Omental fat pad (tissue), 4 donors: ENCODE data around the gene PHEX. TPM values are rescaled to one million over a fixed set of nuclear protein-coding genes. Genes with fewer than 3 reads are reported as not detected.

Source experiments
- ATAC-seq: fragments of 150-250 bp; one replicate; pipeline ENCODE4 v1.9.1; 2016; ENCODE audit warnings: mild to moderate bottlenecking, moderate library complexity; ENCODE audit not compliant: low FRiP score
- DNase-seq: peaks from one replicate; pipeline ENCODE4 v3.0.0-alpha.2; 2019; ENCODE audit warnings: low spot score
- total RNA-seq, 4 donors: library from RNA; depleted of rRNA; stranded (reverse); fragments of >200 nt; gene quantifications; one replicate each; pipeline ENCODE4 v1.1.0, GENCODE V29; 2016
- TF ChIP-seq, protein P1 (sequence below), 3 donors: fragments of 450-650 bp; IDR thresholded peaks; one replicate each; pipeline ENCODE4 v1.5.1; 2016 to 2017; ENCODE audit warnings: antibody characterized with exemption in 3 of 3, mild to moderate bottlenecking in 3 of 3, moderate library complexity in 2 of 3

The PHEX gene
- total RNA-seq, 4 donors from 2014 or later: 0.06 to 0.24 (median 0.09) TPM; not detected in 1

DNA sequence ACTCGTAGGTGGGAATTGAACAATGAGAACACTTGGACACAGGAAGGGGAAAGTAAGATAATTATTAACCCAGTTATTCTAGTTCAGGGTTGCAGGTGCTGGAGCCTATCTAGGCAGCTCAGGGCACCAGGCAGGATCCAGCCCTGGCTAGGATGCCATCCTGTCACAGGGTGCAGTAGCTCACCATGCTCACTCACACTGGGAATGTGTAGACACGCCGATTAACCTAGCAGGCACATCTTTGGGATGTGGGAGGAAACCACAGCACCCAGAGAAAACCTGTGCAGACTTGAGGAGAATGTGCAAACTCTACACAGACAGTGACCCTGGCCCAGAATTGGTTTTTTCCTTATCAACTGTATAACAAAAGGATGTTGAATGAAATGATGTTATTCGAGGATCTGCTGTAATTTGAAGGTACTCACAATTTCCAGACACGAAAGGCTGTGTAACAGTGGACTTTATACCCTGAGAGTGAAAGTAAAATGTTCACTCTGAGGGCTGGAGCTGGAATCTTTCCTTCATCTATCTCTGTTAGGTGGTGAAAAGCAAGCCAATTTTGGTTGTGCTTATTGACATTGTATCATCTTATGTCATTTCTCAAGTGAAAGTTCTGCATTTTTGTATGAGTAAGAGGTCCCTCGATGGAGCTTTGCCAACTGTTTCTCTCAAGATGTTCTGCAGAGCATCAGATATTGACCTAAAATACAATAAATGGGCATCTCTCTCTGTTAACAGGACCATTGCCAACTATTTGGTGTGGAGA lies 78.8 kb downstream of the PHEX start:
- ATAC-seq (no peak), DNase-seq (no peak)

GRCh38 chrX:22116605-22117546 lies 84.8 kb downstream of the PHEX start:
- TF ChIP-seq, protein P1, sequence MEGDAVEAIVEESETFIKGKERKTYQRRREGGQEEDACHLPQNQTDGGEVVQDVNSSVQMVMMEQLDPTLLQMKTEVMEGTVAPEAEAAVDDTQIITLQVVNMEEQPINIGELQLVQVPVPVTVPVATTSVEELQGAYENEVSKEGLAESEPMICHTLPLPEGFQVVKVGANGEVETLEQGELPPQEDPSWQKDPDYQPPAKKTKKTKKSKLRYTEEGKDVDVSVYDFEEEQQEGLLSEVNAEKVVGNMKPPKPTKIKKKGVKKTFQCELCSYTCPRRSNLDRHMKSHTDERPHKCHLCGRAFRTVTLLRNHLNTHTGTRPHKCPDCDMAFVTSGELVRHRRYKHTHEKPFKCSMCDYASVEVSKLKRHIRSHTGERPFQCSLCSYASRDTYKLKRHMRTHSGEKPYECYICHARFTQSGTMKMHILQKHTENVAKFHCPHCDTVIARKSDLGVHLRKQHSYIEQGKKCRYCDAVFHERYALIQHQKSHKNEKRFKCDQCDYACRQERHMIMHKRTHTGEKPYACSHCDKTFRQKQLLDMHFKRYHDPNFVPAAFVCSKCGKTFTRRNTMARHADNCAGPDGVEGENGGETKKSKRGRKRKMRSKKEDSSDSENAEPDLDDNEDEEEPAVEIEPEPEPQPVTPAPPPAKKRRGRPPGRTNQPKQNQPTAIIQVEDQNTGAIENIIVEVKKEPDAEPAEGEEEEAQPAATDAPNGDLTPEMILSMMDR (IDR thresholded peaks at IDR 0.05): no peak
- ATAC-seq (no peak), DNase-seq (no peak)

More for the DNA sequence above, 78.8 kb downstream of the PHEX start:
- TF ChIP-seq, protein P1 (IDR thresholded peaks at IDR 0.05): no peak

DNA sequence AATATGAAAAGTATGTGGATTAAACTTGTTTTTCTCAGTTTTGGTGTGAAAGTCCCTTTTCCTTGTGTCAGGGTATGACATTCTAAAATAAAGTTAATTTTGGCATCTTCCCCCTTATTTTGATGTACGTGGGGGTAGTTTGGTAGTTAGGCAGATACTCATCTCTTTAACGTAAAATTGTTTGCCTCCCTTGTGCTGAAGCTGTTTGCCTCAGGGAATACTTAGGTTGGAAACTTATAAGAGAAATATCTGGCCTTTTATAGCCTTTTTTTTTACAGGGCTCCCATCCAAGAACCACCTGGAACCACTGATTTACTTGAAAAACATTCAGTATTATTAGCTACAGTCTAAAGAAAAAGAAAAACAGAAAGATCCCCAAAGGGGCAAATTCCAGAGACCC lies 85.5 kb downstream of the PHEX start:
- DNase-seq (no peak), ATAC-seq (no peak)
- TF ChIP-seq, protein P1 (IDR thresholded peaks at IDR 0.05): no peak

DNA sequence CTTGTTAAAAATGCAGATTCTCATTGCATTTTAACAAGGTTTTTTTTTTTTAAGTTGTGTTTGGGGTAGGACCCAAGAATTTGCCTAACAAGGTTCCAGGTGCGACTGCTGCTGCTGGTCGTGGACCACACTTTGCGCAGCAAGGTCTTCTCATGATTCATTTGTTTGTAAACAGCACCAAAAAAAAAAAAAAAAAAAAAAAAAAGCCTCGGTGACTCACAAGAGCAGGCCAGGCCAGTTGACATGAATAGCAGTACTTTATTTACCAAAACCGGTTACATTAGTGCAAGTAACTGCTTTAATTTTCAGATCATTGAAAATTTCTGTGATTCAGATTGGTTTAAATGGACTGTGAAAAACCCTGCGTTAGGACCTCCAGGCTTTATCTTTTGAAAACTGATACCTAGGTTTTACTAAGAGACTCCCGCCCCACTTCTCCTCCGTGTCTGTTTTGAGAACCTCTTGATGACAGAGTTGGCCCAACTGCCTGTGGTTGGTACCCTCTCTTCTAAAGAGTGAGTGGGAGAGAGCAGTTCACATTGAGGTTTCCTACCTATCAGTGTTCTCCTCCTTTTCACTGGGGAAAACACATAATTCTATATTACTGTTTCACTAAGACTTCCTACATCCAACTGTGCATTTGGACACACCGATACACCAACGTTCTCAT lies 86.2 kb downstream of the PHEX start:
- ATAC-seq: no peak
- DNase-seq: no peak
- TF ChIP-seq, protein P1 (IDR thresholded peaks at IDR 0.05): no peak

DNA sequence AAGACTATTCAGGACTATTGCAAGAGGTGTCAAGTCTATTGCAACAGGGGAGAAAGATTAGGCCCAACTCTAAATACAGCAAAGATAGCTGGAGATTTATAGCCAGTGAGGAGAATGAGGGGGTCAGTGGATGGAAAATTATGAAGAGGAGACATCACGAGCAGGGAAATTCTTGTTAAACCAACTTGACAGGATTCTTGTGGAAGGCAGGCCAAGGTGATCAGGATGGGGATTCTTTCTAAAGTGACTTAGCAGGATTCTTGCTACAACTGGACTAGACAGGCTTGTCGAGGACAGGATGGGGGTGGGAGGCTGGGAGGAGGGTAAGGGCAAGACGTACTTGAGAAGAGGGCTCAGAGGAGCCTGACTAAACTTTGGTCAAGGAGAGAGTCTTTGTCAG lies 89.0 kb downstream of the PHEX start:
- no peak for ATAC-seq
- TF ChIP-seq, protein P1 (IDR thresholded peaks at IDR 0.05): no peak

GRCh38 chrX:22122510-22122909 lies 90.4 kb downstream of the PHEX start:
- TF ChIP-seq, protein P1 (IDR thresholded peaks at IDR 0.05): no peak
- DNase-seq (no peak), ATAC-seq (no peak)

More for the DNA sequence above, 89.0 kb downstream of the PHEX start:
- DNase-seq: no peak
